Measurements from ENCODE around the gene HCST. TPM values are rescaled to one million over a fixed set of nuclear protein-coding genes. Genes with fewer than 3 reads are reported as not detected.
A peak's percentile ranks its signal among the peaks of the same experiment; 100 is the strongest.

The HCST gene
- total RNA-seq, 1 donor: 0.36 TPM

GRCh38 chr19:35939307-35940077 is 37.2 kb downstream of the HCST start:
- Histone ChIP-seq H3K27me3 (ENCODE audit: insufficient read depth, low read length) (no peaks in the 10 kb centered on the region), H3K36me3 (ENCODE audit: insufficient read depth, low read length) (no peaks in the 10 kb centered on the region)
- TF ChIP-seq CTCF (IDR thresholded peaks at IDR 0.05; ENCODE audit: extremely low read depth, low read depth, low read length): no peak

GRCh38 chr19:35940078-35940775 is 37.9 kb downstream of the HCST start:
- H4K20me1 ChIP-seq (ENCODE audit: insufficient read depth, low read length): peaks cover 21% of the 10 kb centered on the region
- H2AFZ ChIP-seq (ENCODE audit: low read length): no peak overlapping the region
- DNase-seq (ENCODE audit: insufficient read length, low spot score, missing footprints): peak; percentile 41
- no peaks in the 10 kb centered on the region for H3K9me3 ChIP-seq (ENCODE audit: low read depth, low read length)
- H3K79me2 ChIP-seq (ENCODE audit: insufficient read depth, low read length): no peaks in the 10 kb centered on the region
- no peak overlapping the region for H3K4me2 ChIP-seq (ENCODE audit: insufficient read depth, low read length)
- no peak overlapping the region for H3K27ac ChIP-seq (ENCODE audit: low read depth, low read length)
- no peaks in the 10 kb centered on the region for H3K36me3 ChIP-seq (ENCODE audit: insufficient read depth, low read length)
- H3K4me3 ChIP-seq (ENCODE audit: insufficient read depth, low read length): no peak overlapping the region
- no peak for TF ChIP-seq CTCF (IDR thresholded peaks at IDR 0.05; ENCODE audit: extremely low read depth, low read depth, low read length)
- peaks cover 22% of the 10 kb centered on the region for H3K4me1 ChIP-seq (ENCODE audit: insufficient read depth, low read length)
- no peaks in the 10 kb centered on the region for H3K27me3 ChIP-seq (ENCODE audit: insufficient read depth, low read length)

More at GRCh38 chr19:35939307-35940077, 37.2 kb downstream of the HCST start:
- H3K27ac ChIP-seq (ENCODE audit: low read depth, low read length): no peak overlapping the region
- peaks cover 22% of the 10 kb centered on the region for H3K4me1 ChIP-seq (ENCODE audit: insufficient read depth, low read length)
- no peak overlapping the region for H3K4me3 ChIP-seq (ENCODE audit: insufficient read depth, low read length)
- peak; percentile 69 for DNase-seq (ENCODE audit: insufficient read length, low spot score, missing footprints)
- no peaks in the 10 kb centered on the region for H3K79me2 ChIP-seq (ENCODE audit: insufficient read depth, low read length)
- no peak overlapping the region for H2AFZ ChIP-seq (ENCODE audit: low read length)
- H3K9me3 ChIP-seq (ENCODE audit: low read depth, low read length): no peaks in the 10 kb centered on the region
- H3K4me2 ChIP-seq (ENCODE audit: insufficient read depth, low read length): no peak overlapping the region
- peaks cover 21% of the 10 kb centered on the region for H4K20me1 ChIP-seq (ENCODE audit: insufficient read depth, low read length)

GRCh38 chr19:35940839-35941238 is 38.5 kb downstream of the HCST start:
- no peak overlapping the region for H2AFZ ChIP-seq (ENCODE audit: low read length)
- H3K27me3 ChIP-seq (ENCODE audit: insufficient read depth, low read length): no peaks in the 10 kb centered on the region
- no peak overlapping the region for H3K4me3 ChIP-seq (ENCODE audit: insufficient read depth, low read length)
- no peak for TF ChIP-seq CTCF (IDR thresholded peaks at IDR 0.05; ENCODE audit: extremely low read depth, low read depth, low read length)
- H3K27ac ChIP-seq (ENCODE audit: low read depth, low read length): no peak overlapping the region
- peaks cover 25% of the 10 kb centered on the region for H4K20me1 ChIP-seq (ENCODE audit: insufficient read depth, low read length)
- H3K36me3 ChIP-seq (ENCODE audit: insufficient read depth, low read length): no peaks in the 10 kb centered on the region
- H3K79me2 ChIP-seq (ENCODE audit: insufficient read depth, low read length): no peaks in the 10 kb centered on the region
- peak; percentile 71 for DNase-seq (ENCODE audit: insufficient read length, low spot score, missing footprints)
- H3K4me1 ChIP-seq (ENCODE audit: insufficient read depth, low read length): peaks cover 17% of the 10 kb centered on the region
- no peaks in the 10 kb centered on the region for H3K9me3 ChIP-seq (ENCODE audit: low read depth, low read length)
- H3K4me2 ChIP-seq (ENCODE audit: insufficient read depth, low read length): no peak overlapping the region

- Histone ChIP-seq H3K36me3 (ENCODE audit: insufficient read depth, low read length) (no peaks in the 10 kb centered on the region), H3K27ac (ENCODE audit: low read depth, low read length) (no peak overlapping the region), H3K4me1 (ENCODE audit: insufficient read depth, low read length) (peaks cover 8% of the 10 kb centered on the region), H3K4me2 (ENCODE audit: insufficient read depth, low read length) (no peak overlapping the region), H3K4me3 (ENCODE audit: insufficient read depth, low read length) (no peak overlapping the region), H3K27me3 (ENCODE audit: insufficient read depth, low read length) (no peaks in the 10 kb centered on the region), H2AFZ (ENCODE audit: low read length) (no peak overlapping the region), H3K79me2 (ENCODE audit: insufficient read depth, low read length) (no peaks in the 10 kb centered on the region), H3K9me3 (ENCODE audit: low read depth, low read length) (no peaks in the 10 kb centered on the region), H4K20me1 (ENCODE audit: insufficient read depth, low read length) (peaks cover 23% of the 10 kb centered on the region)
- TF ChIP-seq CTCF (IDR thresholded peaks at IDR 0.05; ENCODE audit: extremely low read depth, low read depth, low read length): no peak
- peak; percentile 68 for DNase-seq (ENCODE audit: insufficient read length, low spot score, missing footprints)
Observed at GRCh38 chr19:35942235-35942634, 39.9 kb downstream of the HCST start.

Measured in osteoblast (primary cell).